Ramos (cell line): ENCODE results near the gene TMEM207.

Experiments used
- in situ Hi-C: fragments of 300-500 bp; cut with MboI; formaldehyde crosslinking; loops from one replicate; pipeline ENCODE4 v1.14.3; 2022; ENCODE audit warnings: low sequenced_read_pairs; ENCODE audit not compliant: unreplicated experiment

TMEM207 gene

DNA sequence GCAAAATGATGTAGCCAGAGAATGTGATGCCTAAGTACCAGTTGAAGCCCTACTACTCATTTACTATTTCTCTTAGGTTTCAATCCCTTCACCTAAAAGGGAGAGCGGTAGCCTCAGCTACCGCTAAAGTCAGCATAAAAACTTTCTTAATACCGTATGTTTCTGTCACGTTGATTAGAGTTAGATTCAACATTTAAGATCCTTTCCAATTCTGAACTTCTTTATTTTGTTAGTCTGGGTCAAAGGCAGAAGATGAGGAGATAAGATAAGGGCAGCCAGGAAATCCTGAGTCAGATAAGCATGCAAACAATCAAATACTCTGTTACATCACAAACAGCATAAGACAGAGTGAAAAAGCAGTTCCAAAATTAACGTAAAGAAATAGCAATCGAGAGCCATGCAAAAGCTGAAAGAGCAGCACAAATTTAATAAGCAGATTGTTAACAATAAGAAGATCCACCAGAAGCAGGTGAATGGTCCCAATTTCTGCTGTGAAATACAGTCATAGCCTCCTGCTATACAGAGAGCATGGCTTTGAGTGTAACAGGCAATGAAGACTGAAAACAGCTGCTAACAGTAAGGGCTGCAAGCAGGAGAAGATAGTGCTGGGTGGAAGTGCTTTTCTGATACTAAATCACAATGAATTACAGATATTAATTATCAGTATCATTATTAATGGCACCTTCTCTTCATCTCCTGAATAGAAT is 3.0 kb downstream of the TMEM207 start:
- in situ Hi-C loops: no loop called here

DNA sequence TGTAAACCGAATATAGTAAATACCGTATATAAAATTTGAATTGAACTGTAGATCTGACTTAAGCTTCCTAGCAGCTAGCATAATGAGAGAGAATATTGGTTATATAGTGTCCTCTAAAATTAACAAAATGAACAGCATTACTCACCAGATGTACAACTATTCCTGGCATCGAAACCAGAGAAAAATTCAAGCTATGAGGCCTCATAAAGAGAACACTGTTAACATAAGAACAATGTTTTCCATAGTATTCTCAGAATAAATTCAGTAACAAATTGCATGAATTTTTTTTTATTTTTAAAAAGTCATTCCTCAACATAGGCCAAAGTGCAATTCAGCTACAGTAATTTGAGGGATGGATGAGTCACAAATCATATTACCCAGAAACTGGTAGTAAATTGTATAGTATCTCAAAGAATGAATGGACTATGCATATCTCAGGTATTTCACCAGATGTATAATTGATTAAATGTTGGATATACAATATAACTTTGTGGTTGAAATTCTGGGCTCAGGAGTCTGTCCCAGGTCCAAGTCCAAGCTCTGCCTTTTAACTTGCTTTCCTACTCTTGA is 5.0 kb downstream of the TMEM207 start:
- in situ Hi-C loops: no loop called here

DNA sequence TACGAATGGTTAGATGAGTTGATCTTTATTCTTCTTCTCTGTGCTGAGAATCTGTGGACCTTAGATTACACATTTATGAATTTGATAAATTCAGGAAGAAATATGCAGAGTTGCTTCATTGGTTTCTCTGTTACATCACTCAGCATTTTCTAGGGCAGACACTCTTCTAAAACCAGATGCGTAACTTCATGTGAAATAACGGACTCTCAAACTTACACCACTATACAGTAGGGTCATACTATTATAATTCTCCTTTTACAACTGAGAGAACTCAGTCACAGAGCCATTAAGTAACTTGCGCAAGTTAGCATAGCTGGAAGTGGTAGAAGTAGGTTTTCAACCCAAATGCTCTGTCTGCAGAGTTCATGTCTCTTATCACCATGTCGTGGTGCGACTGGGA is 5.7 kb downstream of the TMEM207 start:
- in situ Hi-C loops: no loop called here

GRCh38 chr3:190443257-190443656 is 6.4 kb downstream of the TMEM207 start:
- in situ Hi-C loops: no loop called here

DNA sequence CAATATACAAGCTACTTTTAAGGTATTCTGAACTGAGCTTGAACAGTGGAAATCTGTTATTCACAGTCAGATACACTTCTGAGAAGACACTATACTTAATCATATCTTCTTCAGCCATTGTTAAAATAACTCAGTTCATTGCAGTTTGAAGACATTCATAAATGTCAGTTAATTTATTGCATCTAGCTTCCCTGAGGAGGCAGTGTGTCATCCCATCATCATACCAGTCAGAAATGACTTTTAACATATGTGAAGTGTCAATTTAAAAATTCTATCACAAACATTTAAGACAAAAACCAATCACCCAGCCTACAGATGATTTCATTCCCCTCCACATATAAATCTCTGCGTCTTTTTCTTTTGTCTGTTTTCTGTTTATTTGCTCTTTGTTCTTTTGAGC is 7.5 kb downstream of the TMEM207 start:
- in situ Hi-C loops: no loop called here

GRCh38 chr3:190436331-190436730 is 13.4 kb downstream of the TMEM207 start:
- in situ Hi-C loops: no loop called here

DNA sequence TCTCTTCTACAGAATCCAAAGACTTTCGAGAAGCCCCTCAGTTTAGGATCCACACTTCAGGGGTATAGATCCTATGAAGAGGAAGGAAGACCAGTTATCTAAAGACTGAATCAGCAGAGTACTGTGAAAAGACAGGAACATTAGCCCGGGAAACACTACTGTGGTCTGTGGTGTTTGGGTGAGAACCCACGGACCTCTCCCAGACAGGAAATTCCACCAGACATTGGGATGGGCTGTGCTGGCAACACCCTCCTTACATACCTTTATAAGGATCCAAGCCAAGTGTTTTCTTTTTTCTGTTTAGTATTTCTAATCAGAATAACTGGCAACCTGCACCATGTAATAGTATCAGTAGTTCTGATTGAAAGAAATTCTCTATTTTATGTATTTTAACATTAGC is 14.1 kb downstream of the TMEM207 start:
- in situ Hi-C loops: no loop called here

- in situ Hi-C loops: no loop called here
These were observed 16.1 kb downstream of the TMEM207 start for GRCh38 chr3:190433626-190434025.

DNA sequence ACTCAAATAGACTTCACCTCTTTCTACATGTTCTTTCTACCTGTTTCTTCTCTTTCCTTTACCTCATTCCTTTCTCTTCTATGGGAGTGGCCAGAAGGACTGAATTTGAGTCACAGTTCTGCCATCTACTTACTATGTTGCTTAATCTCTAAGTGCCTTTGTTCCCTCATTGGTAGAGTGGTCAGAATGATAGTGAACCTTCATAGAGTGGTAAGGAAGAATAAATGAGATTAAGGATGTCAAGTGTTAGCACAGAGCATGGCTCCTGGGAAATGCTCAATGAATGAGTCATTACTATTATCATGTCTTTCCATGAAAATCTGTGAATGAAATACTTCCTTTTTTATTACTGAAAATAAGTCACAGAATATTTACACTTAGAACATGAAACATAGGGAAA is 17.5 kb downstream of the TMEM207 start:
- in situ Hi-C loops: no loop called here

GRCh38 chr3:190430906-190431305 is 18.8 kb downstream of the TMEM207 start:
- in situ Hi-C loops: no loop called here

GRCh38 chr3:190429681-190430080 is 20.0 kb downstream of the TMEM207 start:
- in situ Hi-C loops: no loop called here

DNA sequence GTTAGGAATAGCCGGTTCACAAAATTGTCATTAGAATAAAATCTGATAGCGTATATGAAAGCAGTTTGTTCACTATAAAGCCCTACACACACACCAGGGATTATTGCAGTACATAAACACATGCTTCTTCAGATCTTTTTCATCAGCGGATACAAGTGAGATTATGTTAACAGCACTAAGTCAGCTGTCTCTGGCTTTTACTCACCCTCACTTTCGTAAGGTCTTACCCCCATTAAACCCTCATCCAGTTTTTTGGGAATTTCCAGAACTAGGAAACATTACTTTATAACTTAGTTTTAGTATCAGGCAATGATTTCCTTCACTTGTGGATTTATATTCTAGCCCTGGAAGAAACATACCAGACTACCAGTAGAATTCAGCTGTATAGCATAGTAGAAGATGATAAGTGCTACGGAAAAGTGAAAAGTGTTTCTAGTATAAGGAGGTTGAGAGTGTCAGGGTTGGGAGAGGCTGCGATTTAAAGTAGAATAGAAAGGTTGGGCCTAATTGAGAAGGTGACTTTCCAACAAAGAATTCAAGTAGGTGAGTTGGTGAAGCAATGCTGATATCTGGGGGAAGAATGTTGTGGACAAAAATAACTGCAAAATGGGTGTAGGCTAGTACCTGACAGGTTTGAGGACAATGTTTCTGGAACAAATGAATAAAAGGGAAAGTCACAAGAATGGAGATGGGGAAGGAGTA is 22.7 kb downstream of the TMEM207 start:
- in situ Hi-C loops: no loop called here

GRCh38 chr3:190425833-190426232 is 23.9 kb downstream of the TMEM207 start:
- in situ Hi-C loops: no loop called here

DNA sequence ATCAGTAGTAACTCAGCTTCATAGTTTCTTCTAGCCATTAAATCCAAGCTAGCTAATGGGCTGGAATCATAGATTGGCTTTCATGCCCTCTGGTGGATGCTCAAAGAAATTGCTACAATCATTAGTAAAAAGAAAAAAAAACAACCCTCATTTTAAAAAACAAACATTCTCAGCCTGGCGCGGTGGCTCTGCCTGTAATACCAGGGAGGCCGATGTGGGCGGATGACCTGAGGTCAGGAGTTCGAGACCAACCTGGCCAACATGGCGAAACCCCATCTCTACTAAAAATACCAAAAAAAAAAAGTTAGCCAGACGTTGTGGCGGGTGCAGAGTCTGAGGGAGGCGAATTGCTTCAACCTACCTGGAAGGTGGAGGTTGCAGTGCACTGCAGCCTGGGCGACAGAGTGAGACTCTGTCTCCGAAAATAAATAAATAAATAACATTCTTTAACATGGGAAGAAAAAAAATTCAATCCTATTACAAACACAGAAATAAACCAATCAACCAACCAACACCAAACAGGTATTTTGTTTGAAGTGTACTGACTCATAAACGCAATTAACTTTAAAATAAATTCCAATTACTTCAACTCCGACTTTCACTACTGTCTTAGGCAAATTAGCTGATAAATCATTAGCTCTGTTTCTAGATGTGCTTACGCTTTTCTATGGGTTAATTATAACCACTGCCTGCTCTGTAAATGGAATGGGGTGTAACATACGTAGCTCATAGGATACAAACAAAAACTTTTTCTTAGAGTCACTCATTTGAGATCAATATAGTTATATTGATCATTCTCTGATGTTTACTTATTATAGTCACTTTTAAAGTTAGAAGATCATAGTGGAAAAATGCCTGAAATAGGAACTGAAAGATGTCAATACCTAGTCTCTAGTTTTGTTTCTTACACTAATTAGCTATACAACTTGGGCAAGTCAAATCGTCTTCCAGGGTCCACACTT is 24.9 kb downstream of the TMEM207 start:
- in situ Hi-C loops: no loop called here

GRCh38 chr3:190424108-190424477 is 25.6 kb downstream of the TMEM207 start:
- in situ Hi-C loops: no loop called here

DNA sequence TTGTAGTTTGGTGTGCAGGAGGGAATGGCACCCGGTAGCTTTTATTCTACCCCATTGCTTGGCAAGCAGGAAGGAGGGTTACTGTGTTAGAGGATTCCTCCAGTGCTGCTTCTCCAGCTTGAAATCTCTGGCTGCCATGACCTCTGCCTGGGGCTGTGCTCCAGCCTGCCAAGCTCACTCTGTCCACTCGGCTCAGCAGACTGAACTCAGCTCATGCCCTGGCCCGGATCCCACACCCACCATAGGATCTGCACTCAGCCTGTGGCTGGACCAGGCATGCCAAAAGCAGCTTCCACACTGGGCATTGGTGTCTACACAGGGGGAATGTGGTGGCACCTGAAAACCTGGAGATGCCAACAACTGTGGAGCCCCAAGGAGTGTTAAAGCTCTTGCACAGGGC is 35.4 kb downstream of the TMEM207 start:
- in situ Hi-C loops: no loop called here

- in situ Hi-C loops: no loop called here
These were observed 45.0 kb downstream of the TMEM207 start for GRCh38 chr3:190404715-190405114.

- in situ Hi-C loops: no loop called here
These were observed 47.7 kb downstream of the TMEM207 start for GRCh38 chr3:190401963-190402362.

GRCh38 chr3:190399677-190400076 is 50.0 kb downstream of the TMEM207 start:
- in situ Hi-C loops: no loop called here

- in situ Hi-C loops: no loop called here
These were observed 51.8 kb downstream of the TMEM207 start for GRCh38 chr3:190397889-190398288.

- in situ Hi-C loops: no loop called here
These were observed 53.7 kb downstream of the TMEM207 start for GRCh38 chr3:190396001-190396400.
